C4-2B (cell line): Measurements from ENCODE around the gene ARID2.

Experiments
- ZFX ChIP-seq: fragments of 450-650 bp; IDR thresholded peaks from 2 replicates; pipeline ENCODE4 v1.6.1; 2017
- TF ChIP-seq, protein P1 (sequence below): fragments of 450-650 bp; conservative IDR thresholded peaks from 2 replicates; pipeline ENCODE4 v1.5.1; 2017; ENCODE audit warnings: mild to moderate bottlenecking

DNA sequence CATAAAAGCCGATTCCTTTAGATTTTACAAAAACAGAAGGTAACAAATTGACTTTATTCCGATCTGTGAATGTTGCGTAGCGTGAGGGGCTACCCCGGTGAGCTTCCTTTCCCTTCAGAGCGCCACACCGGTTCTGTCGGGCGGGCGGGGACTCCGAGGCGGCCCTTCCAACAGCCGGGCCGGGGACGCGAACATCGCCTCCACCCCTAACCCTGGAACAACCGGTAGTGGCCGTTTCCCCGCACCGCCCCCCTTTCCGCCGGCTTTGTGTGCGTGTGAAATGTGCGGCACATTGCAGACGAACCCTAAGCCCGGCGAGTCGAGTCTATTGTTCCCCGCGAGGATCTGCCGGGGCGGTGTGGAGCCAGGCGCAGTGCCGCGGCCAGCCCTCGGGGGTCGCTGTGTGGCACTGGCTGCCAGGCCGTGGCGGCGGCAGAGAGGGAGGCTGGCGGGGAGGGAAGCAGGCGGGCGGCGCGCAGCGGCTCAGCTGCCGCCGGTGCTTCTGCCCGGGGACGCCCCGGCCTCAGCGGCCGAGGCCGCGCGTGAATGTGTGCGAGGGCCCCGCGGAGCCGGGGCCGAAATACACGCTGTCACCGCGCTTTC is 775 bp upstream of the ARID2 start:
- TF ChIP-seq, protein P1, sequence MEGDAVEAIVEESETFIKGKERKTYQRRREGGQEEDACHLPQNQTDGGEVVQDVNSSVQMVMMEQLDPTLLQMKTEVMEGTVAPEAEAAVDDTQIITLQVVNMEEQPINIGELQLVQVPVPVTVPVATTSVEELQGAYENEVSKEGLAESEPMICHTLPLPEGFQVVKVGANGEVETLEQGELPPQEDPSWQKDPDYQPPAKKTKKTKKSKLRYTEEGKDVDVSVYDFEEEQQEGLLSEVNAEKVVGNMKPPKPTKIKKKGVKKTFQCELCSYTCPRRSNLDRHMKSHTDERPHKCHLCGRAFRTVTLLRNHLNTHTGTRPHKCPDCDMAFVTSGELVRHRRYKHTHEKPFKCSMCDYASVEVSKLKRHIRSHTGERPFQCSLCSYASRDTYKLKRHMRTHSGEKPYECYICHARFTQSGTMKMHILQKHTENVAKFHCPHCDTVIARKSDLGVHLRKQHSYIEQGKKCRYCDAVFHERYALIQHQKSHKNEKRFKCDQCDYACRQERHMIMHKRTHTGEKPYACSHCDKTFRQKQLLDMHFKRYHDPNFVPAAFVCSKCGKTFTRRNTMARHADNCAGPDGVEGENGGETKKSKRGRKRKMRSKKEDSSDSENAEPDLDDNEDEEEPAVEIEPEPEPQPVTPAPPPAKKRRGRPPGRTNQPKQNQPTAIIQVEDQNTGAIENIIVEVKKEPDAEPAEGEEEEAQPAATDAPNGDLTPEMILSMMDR = peak; percentile 97
- TF ChIP-seq ZFX = peak; percentile 45
